IPS-11a (cell line): ENCODE results near the gene KCNH3.

Experiments used
- H3K4me3 ChIP-seq: one replicate; pipeline ENCODE4 v1.5.1; 2013; ENCODE audit warnings: low read depth, low read length, control low read depth

KCNH3 gene

GRCh38 chr12:49543221-49543913, 4.5 kb downstream of the KCNH3 start:
- no peak overlapping the region for H3K4me3 ChIP-seq

GRCh38 chr12:49543914-49544815, 5.3 kb downstream of the KCNH3 start:
- peak overlapping the region; percentile 20 for H3K4me3 ChIP-seq

- no peak overlapping the region for H3K4me3 ChIP-seq
These were observed 7.0 kb downstream of the KCNH3 start for GRCh38 chr12:49545815-49546214.

DNA sequence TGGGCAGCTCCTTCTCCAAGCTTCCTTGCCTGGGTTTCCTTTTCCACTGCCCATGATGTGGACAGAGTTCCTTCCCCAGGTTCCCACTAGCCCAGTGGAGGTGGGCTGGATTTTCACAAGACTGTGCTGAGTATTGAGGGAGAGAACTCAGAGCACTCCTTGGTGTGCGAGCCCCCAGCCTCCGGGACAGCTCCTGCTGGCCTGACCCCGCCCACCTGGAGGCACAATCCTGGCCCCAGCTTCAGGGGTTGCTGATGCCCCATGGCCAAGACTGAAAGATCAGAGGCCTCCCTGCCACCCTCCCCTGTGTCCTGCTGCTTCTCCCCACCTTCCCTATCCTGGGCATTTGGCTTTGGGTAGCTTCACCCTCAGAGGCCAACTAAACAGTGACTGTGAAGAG, 7.7 kb downstream of the KCNH3 start:
- H3K4me3 ChIP-seq: no peak overlapping the region

DNA sequence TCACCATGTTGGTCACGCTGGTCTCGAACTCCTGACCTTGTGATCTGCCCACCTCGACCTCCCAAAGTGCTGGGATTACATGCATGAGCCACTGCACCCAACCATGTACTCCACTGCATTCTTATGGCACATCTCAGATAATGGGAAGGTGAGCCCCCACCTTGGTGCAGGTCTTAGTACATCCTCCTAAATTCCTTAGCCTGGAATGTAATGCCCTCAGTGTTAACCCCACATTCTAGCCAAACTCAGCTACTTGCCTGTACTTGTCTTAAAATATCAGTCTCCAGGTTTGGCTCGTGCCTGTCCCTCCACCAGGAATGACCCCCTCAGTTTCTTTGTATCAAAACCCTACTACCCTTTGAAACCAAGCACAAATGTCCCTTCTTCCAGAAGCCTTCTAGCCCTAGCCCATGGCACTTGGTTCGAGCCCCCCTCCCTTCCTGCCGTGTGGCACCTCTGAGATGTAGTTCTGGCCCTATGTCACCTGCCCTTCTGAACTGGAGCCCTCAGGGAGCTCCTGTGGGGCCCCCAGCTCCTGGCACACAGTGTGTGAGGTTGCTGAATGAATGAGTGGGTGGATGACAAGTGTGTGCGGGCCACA, 8.4 kb downstream of the KCNH3 start:
- H3K4me3 ChIP-seq: no peak overlapping the region

- H3K4me3 ChIP-seq: no peak overlapping the region
These were observed 9.6 kb downstream of the KCNH3 start for GRCh38 chr12:49548481-49548821.

DNA sequence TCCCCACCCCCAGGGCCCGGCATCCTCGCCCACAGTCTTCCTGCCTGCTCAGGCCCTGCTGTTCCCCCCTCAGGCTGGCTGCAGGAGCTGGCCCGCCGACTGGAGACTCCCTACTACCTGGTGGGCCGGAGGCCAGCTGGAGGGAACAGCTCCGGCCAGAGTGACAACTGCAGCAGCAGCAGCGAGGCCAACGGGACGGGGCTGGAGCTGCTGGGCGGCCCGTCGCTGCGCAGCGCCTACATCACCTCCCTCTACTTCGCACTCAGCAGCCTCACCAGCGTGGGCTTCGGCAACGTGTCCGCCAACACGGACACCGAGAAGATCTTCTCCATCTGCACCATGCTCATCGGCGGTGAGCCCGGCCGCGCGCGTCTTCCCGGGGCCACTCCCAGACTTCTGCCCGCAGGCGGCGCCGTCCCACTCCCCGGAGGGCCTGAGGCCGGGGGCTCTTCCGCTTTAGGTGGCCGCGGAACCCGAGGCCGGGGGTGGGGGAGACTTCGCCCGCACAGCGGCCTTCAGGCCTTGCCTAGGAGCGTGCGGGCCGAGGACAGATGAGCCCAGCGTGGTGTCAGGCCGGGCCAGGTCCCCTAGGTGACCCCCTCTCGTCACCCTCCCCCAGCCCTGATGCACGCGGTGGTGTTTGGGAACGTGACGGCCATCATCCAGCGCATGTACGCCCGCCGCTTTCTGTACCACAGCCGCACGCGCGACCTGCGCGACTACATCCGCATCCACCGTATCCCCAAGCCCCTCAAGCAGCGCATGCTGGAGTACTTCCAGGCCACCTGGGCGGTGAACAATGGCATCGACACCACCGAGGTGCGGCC, 10.2 kb downstream of the KCNH3 start:
- peak overlapping the region; percentile 10 for H3K4me3 ChIP-seq

- no peak overlapping the region for H3K4me3 ChIP-seq
These were observed 11.2 kb downstream of the KCNH3 start for GRCh38 chr12:49549735-49550692.

- no peak overlapping the region for H3K4me3 ChIP-seq
These were observed 11.9 kb downstream of the KCNH3 start for GRCh38 chr12:49550693-49551252.

GRCh38 chr12:49552014-49552413, 13.2 kb downstream of the KCNH3 start:
- H3K4me3 ChIP-seq: no peak overlapping the region

- H3K4me3 ChIP-seq: no peak overlapping the region
These were observed 13.6 kb downstream of the KCNH3 start for GRCh38 chr12:49552425-49552824.

DNA sequence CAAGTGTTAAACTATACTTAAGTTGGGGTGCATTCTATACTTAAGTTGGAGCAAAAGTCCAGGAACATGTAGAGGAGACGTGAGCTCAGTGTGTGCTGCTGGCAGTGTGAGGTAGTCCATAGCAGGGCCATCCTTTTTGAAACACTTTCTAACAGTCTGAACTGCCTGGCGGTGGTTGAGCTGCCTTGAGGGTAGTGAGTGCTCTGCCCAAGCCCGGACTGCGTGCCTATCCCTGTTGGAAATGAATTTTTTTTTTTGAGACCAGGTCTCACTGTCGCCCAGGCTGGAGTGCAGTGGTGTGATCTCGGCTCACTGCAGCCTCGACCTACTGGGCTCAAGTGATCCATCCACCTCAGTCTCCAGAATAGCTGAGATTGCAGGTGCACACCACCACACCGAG, 14.1 kb downstream of the KCNH3 start:
- H3K4me3 ChIP-seq: no peak overlapping the region

DNA sequence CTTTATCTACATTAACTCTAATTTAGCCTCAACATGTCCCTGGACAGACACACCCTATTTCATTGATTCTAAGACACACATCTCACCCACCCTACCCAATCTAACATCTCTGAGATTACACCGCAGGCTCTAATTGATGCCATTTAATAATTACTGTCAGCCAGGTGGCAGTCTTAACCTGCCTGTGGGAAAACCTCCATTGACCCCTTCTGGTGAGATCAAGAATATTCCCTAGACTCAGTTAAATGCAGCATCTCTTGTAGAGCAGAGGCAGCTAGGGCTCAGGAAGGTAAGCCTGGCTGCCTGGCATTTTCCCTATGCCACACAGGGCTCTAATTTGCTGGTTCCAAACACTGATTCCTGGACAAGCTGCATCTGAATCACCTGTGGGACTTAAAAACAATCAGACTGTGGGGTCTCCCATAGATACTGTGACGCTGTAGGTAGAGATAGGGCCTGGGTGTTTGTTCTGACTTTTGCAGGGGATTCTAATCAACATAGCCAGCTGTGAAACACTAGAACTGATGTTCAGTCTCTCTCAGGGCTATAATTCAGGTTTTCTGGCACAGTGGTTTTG, 14.8 kb downstream of the KCNH3 start:
- no peak overlapping the region for H3K4me3 ChIP-seq

DNA sequence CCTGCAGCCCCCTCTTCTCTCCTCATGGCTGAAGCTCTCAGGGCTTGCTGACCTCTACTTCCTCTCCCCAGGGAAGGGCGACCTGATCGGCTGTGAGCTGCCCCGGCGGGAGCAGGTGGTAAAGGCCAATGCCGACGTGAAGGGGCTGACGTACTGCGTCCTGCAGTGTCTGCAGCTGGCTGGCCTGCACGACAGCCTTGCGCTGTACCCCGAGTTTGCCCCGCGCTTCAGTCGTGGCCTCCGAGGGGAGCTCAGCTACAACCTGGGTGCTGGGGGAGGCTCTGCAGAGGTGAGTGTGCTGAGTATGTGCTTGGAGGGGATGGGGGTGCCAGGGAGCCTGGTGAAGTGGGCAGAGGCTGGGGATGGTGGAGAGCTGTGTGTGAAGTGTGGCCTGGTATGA, 15.4 kb downstream of the KCNH3 start:
- no peak overlapping the region for H3K4me3 ChIP-seq

DNA sequence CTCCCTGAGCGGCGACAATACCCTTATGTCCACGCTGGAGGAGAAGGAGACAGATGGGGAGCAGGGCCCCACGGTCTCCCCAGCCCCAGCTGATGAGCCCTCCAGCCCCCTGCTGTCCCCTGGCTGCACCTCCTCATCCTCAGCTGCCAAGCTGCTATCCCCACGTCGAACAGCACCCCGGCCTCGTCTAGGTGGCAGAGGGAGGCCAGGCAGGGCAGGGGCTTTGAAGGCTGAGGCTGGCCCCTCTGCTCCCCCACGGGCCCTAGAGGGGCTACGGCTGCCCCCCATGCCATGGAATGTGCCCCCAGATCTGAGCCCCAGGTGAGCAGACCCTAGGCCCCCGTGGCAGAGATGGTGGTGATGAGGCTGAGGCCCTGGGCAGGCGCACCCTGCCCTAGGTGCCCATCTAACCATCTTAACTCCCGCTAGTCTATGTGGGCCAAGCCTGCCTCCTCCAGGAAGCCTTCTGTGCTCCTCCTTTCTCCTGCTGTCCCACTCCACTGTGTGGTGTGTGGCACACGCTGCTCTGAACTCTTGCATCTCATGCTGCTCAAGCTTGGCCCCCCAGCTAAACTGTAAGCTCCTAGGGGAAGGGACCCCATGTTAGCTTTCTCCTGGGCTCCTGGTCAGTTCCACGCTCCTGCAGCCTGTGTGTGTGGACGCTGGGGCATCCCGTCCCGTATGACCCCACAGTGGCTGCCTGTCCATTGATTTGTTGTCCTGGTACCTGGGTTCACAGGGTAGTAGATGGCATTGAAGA, 17.0 kb downstream of the KCNH3 start:
- no peak overlapping the region for H3K4me3 ChIP-seq

- no peak overlapping the region for H3K4me3 ChIP-seq
These were observed 17.8 kb downstream of the KCNH3 start for GRCh38 chr12:49556391-49557186.

DNA sequence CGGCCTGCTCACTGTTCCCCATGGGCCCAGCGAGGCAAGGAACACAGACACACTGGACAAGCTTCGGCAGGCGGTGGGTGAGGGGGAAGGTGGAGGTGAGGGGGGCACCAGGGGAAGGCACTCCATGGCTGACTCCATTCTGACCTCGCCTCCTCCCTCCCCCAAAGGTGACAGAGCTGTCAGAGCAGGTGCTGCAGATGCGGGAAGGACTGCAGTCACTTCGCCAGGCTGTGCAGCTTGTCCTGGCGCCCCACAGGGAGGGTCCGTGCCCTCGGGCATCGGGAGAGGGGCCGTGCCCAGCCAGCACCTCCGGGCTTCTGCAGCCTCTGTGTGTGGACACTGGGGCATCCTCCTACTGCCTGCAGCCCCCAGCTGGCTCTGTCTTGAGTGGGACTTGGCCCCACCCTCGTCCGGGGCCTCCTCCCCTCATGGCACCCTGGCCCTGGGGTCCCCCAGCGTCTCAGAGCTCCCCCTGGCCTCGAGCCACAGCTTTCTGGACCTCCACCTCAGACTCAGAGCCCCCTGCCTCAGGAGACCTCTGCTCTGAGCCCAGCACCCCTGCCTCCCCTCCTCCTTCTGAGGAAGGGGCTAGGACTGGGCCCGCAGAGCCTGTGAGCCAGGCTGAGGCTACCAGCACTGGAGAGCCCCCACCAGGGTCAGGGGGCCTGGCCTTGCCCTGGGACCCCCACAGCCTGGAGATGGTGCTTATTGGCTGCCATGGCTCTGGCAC, 18.5 kb downstream of the KCNH3 start:
- H3K4me3 ChIP-seq: no peak overlapping the region
